HL-60/S4 treated with retinoic acid at 250 ng/mL for 4 days and 3 days (cell line): Measurements from ENCODE around the gene YARS1.

Source experiments
- in situ Hi-C: fragments of 300-500 bp; cut with MboI; formaldehyde crosslinking; loops from 2 replicates; pipeline ENCODE4 v1.7.0; 2022; ENCODE audit warnings: low sequenced_read_pairs

The YARS1 gene

DNA sequence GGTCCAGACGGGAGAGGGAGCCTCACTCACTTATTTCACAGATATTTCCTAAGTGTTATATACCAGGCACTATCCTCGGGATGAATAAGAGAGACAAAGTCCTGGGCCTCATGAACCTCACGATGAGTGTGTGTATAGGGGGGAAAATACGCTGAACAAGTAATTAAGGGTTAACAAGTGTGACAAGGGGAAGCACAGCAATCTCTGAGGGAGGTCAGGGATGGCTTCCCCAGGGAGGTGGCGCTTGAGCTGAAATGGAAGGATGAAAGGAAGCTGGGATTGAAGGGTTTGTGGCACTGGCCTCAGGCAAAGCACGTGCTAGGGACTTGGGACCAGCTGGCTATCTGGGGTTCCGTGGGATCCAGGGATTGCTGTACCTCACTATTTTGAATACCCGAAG lies 68.2 kb downstream of the YARS1 start:
- in situ Hi-C loops, result no loop called here

DNA sequence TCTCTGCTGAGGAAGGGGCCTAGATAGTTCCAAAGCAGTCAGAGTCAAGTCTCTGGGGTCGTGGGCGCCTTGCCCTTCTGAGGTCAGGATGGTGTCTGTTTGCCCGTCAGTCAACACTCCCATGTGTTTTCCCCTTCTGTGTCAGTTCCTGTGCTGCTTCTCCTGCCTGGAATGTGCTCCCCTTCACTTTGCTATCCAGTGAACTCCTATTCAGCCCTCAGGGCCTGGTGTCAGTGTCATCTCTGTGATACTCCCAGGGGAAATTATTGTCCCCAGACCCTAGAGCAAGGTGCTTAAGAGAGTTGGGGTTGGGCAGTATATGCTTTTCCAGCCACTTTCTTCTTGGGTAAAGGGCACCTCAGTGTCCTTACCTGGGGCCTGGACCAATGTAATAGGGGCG lies 68.8 kb downstream of the YARS1 start:
- in situ Hi-C loops, result no loop called here

- in situ Hi-C loops, result no loop called here
These were observed 71.0 kb downstream of the YARS1 start for GRCh38 chr1:32746130-32746529.

- in situ Hi-C loops, result no loop called here
These were observed 73.1 kb downstream of the YARS1 start for GRCh38 chr1:32744071-32744425.

DNA sequence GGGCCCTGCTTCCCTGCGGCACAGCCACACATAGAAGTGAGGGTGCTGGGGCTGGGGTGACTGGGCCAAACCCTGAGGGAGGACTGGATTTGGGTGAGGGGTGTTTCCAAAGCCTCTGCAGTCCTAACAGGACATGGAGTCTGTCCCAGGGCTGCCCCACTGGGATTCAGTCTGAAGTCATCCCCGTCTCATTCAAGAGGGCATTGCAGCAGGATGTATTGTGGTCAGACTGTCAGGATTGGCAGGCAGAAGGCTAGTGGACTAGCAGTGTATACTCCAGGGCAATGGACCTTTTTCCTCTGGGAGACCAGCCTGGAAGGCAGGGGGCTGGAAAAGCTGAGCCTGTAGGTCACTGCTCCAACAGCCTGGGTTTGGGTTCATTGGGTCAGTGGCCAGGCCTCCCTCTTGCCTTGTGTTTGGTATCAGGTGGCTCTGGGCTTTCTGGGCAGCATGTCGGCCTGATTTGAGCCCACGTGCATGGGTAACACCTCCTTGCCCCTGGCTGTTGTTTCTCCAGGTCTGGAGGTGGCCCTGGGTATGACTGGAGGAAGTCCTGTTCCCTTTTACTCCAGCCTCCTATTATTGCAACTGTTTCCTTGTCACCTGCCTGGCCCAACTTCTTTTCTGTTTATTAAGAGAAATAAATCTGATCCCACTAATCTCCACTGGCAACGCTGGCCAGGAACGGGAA lies 73.6 kb downstream of the YARS1 start:
- in situ Hi-C loops, result no loop called here

DNA sequence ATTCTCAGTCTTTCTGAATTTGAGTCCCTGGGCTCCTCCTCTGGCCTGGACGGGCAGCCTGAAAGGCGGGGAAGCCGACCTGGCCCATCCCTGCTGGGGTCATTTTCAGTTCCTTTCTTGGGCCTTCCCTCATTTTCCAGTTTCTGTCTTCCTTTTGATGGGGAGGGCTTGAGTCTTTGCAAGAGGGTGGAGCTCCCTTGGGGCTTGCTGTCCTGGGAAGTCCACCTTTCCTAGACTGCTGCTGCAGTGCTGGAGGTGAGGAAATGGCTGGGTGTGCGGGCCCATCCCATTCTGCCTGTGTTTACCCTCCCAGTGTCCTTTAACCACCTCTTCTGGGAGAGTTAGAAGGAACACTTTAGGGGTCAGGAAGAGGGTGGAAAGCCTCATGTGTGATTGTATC lies 74.2 kb downstream of the YARS1 start:
- in situ Hi-C loops, result no loop called here

DNA sequence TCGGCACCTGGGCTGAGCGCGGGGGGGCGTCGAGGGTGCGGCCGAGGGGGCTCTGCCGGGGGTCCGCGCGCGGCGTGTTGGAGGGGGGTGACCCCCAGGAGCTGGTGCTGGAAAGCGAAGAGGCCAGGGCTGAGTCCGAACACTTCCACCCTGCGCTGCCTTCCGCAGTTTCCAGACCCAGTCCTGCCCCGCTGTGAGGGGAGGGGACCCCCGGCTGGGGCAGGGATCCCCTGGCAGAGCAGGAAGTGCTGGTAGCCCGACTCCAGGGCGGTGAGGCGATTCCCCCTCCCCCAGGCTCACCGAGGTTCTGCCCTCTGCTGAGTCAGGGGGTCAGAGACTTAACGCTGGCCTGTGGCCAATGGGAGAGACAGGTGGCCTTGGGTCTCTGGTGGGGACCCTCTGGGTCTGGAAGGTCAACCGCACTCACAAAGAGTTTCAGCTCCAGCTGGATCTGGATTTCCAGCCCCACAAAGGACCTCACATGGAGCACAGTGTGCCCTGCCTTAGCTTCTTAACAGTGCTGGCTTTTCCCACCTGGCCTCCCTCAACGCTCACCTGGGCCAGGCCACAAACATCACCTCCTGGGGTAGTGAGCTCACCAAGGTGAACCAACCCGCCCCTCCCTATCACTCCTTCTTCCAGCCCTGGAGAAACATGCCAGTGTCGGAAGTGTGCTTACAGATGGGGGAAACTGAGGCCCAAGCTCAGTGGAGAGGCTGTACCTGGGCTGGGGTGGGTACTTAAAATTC lies 74.8 kb downstream of the YARS1 start:
- in situ Hi-C loops, result no loop called here

DNA sequence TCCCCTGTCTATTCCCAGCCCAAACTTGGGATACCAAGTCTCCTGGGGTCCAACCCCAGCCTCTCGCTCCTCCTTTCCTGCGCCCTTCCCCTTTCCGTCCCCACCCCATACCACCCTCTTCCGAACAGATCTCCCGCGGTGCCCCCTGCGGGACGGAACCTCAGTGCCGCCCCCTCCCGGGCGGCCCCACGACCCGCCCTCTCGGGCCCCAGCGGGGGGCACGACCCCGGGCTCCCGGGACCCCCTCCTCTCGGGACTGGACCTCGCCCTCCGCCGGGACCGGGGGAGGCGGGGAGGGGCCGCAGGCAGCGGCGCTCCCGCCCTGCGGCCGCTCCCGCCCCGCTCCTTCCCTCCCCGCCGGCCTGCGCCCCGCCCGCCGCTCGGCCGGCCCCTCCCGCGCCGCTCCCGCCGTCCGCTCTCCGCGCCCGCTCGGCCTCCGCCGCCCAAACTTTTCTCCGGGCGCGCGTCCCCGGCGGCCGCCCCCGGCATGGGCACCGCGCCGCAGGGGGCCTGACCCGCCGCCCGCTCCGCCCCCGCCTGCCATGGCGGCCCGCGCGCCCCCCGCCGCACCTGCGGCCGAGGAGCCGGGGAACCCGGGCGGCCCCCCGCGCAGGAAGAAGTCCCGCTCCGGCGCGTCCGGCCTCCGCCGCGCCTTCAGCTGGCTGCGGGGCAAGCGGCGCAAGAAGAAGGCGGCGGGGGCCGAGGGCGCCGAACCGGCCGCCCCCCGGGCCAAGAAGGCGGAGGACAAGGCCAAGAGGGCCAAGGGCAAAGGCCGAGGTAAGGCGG lies 75.6 kb downstream of the YARS1 start:
- in situ Hi-C loops, result no loop called here

DNA sequence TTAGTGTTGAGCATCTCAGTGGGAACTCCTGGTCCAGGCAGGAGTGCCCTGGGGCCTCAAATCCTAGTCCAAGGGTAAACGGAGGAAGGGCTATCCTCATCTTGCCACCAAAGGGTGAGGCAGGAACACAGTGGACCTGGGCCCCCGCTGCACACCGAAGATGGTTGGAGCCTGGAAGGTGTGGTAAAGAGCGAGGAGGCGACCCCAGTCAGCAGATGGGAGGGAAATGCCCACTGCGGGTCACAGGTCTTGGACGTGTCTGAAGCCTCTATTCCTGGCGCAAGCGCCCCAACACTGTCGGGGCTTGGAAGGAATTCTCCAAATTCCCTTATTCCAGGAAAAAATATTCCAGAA lies 76.1 kb downstream of the YARS1 start:
- in situ Hi-C loops, result no loop called here

DNA sequence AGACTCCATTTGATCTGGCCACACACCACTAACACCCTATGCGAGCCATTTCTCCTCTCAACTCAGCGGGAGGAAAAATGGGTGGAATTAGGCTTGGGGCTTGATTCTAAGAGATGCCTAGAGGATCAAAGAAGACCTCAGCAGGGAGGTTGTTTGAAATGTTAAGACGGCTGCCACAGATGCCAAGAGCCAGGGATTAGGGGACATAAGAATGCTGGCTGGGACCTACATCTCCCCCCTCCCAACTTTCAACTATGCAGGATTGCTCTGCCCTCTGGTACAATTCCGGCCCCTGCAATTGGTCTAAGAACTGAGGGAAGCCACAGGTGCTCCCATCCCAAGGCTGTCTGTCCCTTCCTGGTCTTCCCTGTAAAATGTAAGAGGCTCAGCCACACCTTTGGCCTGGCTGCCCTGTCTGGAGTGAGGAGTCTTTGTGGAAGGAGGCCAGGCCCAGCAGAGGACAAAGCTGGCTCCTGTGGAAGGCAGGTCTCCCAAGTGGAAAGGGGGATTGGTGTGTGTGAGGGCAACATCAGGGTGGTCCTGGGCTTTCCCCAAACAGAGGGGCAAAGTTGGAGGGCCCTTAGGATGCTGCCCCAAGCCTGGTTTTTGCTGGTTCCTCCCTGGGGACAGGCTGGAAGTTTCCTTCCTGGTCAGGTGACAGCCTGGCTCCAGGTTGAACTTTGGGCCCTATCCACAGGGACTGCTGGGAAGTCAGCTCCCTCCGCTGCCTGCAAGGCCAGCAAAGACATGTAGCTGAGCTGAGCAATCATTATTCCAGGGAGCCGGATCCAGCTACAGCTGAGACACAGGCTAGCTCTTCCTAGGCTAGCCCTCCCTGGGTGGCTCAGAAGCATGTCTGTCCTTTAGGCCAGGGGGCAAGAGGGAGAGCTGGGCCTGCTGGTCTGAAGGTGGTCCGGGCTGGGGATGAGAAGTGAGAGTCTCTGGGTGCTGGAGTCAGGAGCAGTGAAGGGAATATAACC lies 80.1 kb downstream of the YARS1 start:
- in situ Hi-C loops, result no loop called here

GRCh38 chr1:32733582-32734321 lies 83.4 kb downstream of the YARS1 start:
- in situ Hi-C loops, result no loop called here

DNA sequence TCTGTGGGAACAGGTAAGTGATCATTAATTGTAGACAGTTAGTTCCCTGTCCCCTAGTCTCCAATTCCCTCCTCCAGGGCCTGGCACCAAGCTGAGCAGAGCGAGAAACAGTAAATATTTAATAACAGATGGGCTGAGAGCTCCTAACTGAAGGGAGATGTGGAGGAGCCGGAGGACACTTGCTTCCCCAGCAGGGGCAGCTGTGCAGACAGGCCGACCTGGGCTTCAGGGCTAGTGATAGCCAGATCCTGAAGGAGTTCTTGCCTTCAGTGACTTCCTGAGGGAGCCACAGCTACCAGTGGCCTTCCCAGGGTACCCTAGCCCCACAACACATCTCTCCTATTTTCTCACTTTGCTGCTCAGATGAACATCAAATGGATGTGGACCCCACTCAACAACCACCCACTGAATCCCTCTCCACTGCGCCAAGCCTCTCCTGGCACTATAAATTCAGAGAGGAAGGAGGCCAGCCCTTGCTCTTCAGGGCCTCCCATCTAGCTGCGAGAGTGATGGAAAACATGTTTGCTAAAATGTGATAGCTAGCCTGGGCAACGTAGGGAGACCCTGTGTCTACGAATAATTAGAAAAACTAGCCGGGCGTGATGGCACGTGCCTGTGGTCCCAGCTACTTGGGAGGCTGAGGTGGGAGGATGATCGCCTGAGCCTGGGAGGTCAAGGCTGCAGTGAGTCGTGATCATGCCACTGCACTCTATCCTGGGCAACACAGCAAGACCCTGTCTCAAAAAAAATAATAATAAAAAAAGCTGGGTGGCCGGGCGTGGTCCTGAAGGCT lies 87.7 kb downstream of the YARS1 start:
- in situ Hi-C loops, result no loop called here

DNA sequence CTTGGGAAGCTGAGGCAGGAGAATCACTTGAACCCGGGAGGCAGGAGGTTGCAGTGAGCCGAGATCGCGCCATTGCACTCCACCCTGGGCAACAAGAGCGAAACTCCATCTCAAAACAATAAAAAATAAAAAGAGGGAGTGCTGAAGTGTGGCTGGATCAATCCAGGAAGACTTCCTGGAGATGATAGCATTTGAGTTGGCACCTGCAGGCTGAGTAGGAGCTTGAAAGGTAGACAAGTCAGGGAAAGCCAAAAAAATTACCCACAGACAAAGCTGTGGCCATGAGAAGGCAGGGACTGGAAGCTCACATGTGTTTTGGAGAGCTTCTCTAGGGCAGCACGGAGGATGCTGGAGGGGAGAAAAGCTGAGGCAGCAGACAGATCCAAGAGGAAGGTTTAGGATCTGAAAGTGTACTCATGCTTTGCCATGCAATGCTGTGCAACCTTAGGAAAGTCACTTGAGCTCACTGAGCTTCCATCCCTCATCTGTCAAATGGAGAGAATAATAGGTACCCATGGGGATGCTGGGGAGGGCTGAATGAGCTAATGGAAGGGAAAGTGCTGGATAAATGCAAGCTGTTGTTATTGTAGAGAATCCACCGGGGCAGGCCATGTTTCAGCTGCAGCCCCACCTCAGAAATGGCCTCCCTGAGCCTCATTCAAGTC lies 88.6 kb downstream of the YARS1 start:
- in situ Hi-C loops, result no loop called here

DNA sequence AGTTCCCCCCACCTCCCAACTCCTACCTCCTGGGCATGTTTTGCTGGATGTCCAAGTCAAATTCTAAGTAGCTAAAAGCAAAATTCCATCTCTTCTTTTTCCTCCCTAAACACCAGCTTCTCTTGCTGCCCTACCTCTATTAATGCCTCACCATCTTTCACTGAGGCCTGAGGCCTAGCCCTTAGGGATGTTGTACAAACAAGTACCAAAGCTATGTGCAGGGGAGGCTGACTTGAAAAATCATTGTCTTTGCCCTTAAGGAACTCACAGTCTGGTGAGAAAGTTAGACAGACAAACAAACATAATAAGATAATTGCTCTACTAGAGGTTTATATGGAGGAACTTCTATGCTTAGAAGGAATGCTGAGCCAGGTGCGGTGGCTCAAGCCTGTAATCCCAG lies 89.3 kb downstream of the YARS1 start:
- in situ Hi-C loops, result no loop called here

- in situ Hi-C loops, result no loop called here
These were observed 91.6 kb downstream of the YARS1 start for GRCh38 chr1:32725615-32725982.
